AML-193 (cell line): ENCODE data around the gene NOMO2.
"Not testable (repeated sequence)": the region's sequence is repeated elsewhere in the genome, so short reads cannot be mapped to it uniquely, and the experiment has no call there.

Source experiments
- DNase-seq, 2 experiments: peaks; one replicate each; lab custom pipeline; 2025; lab: John Stamatoyannopoulos, UW

Gene NOMO2

DNA sequence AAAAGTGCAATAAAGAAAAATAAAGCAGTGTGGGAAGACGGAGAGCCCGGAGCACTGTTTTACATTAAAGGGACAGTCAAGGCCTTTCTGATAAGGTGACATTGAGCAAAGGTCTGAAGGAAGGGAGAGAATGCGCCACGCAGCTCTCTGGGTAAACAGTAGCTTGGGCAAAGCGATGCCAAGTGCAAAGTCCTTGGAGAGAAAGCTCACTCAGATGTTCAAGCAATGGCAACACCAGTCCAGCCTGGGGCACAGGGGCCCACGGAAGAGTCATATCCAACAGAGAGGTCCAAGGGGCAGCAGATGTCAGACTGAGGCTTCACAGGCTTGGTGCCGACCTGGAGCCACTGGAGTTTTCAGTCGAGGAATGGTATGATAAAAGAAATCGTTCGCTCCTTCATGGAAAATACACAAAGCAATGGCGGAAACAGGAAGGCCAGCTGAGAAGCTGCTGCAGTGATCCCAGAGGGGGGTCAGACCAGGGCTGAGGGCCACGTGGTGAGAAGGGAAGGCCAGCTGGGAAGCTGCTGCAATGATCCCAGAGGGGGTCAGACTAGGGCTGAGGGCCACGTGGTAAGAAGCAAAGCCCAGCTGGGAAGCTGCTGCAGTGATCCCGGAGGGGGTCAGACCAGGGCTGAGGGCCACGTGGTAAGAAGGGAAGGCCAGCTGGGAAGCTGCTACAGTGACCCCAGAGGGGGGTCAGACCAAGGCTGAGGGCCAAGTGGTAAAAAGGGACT lies 40.3 kb downstream of the NOMO2 start:
- DNase-seq: not testable (repeated sequence)

- DNase-seq: not testable (repeated sequence)
Measured at GRCh38 chr16:18518536-18519283, 43.2 kb downstream of the NOMO2 start.

DNA sequence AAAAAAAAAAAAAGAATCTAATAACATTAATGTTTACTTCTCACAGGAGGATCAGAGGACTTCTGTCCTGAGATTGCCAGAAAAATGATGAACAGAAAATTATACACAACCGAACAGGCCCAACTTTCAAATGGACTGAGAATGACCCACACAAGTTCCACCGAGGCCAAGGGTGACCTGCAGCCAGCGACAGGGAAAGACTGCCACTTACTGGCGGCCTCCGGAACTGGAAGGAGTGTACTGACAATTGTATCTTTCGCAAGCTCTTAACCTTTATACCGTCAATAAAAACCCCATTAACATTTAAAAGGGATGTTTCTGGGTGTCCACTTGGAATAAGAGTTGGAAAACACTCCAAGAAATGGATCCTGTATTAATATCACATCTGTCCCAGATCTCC lies 63.5 kb downstream of the NOMO2 start:
- DNase-seq: not testable (repeated sequence)

GRCh38 chr16:18497032-18497431 lies 64.9 kb downstream of the NOMO2 start:
- not testable (repeated sequence) for DNase-seq

DNA sequence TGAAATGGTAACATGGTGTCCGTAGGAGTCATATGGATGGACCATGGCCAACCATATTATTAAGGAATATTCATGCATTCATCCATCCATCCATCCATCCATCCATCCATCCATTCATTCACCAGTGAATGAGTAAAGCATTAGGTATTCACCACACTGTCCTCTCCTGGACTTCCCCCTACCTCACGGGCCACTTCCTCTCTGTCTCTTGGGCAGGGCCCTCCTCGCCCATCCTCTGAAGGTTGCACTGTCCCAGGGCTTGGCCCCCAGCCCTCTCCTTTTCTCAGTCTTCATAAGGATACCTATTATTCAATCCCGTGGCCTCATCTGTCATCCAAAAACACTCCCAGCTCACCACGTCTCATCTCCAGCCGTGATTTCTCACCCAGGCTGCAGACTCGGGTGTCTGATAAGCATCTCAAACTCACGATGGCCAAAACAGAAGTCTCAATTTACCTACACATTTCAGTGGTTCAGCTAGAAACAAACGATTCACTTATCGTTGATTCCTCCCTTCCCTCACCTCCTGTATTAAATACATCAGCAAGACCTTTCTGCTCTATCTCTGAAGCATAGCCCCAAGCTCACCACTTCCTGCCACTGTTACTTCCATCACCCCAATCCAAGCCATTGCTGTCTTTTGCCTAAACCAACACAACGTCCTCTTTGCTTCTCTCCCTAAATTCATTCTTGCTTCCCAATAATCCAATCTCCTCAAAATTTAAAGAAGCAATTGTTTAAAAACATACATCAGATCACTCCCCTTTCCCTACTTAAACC lies 69.6 kb downstream of the NOMO2 start:
- DNase-seq: not testable (repeated sequence)

DNA sequence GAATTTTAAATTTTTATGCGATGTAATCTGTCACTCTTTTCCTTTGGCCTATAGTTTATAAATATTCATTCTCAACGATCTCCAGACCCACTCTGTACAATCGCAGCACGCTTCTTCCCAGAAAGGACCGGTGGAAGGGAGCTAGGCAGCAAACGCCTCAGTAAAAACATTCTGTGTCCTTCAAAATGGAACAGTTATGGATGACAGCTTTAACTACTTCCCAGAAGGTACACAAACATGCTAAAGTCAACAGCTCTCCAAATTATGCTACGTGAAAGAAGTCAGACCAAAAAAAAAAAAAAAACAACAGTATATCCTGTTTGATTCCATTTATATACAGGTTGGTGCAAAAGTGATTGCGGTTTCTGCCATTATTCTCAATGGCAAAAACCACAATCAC lies 125.9 kb downstream of the NOMO2 start:
- not testable (repeated sequence) for DNase-seq

DNA sequence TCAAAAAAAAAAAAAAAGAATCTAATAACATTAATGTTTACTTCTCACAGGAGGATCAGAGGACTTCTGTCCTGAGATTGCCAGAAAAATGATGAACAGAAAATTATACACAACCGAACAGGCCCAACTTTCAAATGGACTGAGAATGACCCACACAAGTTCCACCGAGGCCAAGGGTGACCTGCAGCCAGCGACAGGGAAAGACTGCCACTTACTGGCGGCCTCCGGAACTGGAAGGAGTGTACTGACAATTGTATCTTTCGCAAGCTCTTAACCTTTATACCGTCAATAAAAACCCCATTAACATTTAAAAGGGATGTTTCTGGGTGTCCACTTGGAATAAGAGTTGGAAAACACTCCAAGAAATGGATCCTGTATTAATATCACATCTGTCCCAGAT lies 146.1 kb downstream of the NOMO2 start:
- not testable (repeated sequence) for DNase-seq

DNA sequence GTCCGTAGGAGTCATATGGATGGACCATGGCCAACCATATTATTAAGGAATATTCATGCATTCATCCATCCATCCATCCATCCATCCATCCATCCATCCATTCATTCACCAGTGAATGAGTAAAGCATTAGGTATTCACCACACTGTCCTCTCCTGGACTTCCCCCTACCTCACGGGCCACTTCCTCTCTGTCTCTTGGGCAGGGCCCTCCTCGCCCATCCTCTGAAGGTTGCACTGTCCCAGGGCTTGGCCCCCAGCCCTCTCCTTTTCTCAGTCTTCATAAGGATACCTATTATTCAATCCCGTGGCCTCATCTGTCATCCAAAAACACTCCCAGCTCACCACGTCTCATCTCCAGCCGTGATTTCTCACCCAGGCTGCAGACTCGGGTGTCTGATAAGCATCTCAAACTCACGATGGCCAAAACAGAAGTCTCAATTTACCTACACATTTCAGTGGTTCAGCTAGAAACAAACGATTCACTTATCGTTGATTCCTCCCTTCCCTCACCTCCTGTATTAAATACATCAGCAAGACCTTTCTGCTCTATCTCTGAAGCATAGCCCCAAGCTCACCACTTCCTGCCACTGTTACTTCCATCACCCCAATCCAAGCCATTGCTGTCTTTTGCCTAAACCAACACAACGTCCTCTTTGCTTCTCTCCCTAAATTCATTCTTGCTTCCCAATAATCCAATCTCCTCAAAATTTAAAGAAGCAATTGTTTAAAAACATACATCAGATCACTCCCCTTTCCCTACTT lies 152.2 kb downstream of the NOMO2 start:
- not testable (repeated sequence) for DNase-seq

- not testable (repeated sequence) for DNase-seq
Measured at GRCh38 chr16:18401851-18402657, 159.8 kb downstream of the NOMO2 start.

DNA sequence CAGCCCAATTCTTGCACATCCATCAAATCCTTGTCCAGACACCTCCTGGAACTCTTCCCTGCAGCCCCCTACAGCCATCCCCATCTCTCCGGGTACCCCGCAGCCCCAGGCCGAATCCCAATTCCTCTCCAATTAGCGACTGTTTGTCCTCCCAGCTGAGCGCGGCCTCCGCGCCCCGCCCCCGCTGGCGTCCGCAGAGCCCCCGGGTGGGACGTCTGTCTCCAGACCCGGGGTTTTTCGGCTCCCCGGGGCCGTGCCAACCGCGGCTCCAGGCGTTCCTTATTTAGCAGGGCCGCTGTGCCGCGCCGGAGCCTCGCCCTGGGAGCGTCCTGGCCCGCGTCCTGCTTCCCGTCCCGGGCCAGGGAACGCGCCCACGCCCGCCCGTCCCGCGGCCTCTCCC lies 160.7 kb downstream of the NOMO2 start:
- not testable (repeated sequence) for DNase-seq

DNA sequence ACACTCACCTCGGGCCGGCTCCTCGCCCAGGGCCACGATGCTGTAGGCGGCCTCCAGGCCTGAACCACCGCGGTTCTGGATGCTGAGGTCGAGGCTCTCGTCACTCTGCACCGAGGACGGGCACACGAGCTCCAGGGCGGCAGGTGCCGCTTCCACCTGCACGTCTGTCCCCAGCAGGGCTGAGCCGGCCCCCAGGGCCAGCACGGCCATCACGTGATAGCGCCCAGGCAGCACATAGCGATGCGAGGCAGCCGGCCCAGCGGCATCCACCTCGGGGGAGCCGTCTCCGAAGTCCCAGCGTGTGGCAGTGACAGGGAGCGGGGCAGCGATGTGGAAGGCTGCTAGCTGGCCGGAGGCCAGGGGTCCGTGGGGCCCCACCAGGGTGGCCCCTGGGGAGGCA lies 167.5 kb downstream of the NOMO2 start:
- DNase-seq: not testable (repeated sequence)

GRCh38 chr16:18387767-18388166 lies 174.1 kb downstream of the NOMO2 start:
- DNase-seq: not testable (repeated sequence)

- DNase-seq: not testable (repeated sequence)
Measured at GRCh38 chr16:18386517-18386916, 175.4 kb downstream of the NOMO2 start.

GRCh38 chr16:18385285-18385684 lies 176.6 kb downstream of the NOMO2 start:
- not testable (repeated sequence) for DNase-seq

DNA sequence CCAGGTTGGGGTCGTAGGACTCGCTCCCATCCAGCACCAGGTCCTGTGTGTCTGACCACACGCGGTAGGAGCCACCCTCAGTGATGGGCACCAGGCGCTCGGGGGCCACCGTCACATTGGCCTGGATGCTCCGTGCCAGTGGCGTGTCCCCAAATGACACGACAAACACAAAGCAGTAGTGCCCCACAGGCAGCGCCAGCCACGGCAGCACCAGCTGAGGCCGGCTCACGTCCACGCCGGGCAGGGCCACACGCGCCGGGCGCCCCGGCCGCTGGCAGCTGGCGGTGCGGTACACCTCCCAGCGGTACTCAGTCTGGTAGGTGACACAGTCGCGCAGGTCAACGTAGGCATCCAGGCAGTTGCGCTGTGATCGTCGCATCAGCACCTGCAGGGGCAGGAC lies 177.0 kb downstream of the NOMO2 start:
- DNase-seq: not testable (repeated sequence)

GRCh38 chr16:18384098-18384636 lies 177.7 kb downstream of the NOMO2 start:
- not testable (repeated sequence) for DNase-seq

DNA sequence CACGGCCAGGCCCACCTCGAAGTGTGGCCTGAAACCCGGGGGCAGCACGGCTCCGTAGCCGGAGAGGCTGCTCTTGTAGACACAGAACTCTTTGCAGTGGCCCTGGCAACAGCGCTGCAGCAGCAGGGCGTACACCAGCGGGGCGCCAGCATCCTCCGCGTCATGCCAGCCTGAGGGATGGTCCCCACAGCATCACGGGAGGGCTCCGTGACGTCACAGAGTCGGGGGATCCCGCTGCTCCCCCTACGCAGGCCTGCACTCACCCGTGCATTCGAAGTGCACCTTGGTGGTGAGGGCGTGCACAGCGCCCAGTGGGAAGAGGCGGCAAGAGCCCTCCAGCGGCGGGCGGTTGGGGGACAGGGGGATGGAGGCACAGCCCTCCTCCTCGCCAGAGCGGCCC lies 179.2 kb downstream of the NOMO2 start:
- DNase-seq: not testable (repeated sequence)
